Activated T-cell treated with anti-CD3 and anti-CD28 coated beads for 48 hours (primary cell): ENCODE measurements around the gene LOXL3.
A peak's percentile ranks its signal among the peaks of the same experiment; 100 is the strongest.

ENCODE experiments used
- DNase-seq: peaks from one replicate; pipeline ENCODE4 v3.0.0-alpha.2; 2020; ENCODE audit warnings: low read depth

LOXL3 gene

GRCh38 chr2:74526649-74527230 is 27.0 kb downstream of the LOXL3 start:
- DNase-seq, result no peak

- DNase-seq, result no peak
These were observed 27.8 kb downstream of the LOXL3 start, which contains the start of gene DQX1 for GRCh38 chr2:74525717-74526648. TSS of gene DQX1 (minus strand) at chr2:74526231. CDS start at chr2:74525729, 502 bp downstream.

GRCh38 chr2:74524955-74525716 is 28.6 kb downstream of the LOXL3 start:
- DNase-seq, result no peak

GRCh38 chr2:74524005-74524404 is 29.7 kb downstream of the LOXL3 start:
- DNase-seq, result no peak

- no peak for DNase-seq
These were observed 31.2 kb downstream of the LOXL3 start for GRCh38 chr2:74522516-74522915.

GRCh38 chr2:74516650-74517049 is 37.1 kb downstream of the LOXL3 start:
- DNase-seq, result no peak

- peak; percentile 71 for DNase-seq
These were observed 37.6 kb downstream of the LOXL3 start for GRCh38 chr2:74515981-74516633.

GRCh38 chr2:74515271-74515980 is 38.3 kb downstream of the LOXL3 start:
- DNase-seq, result no peak

- DNase-seq, result no peak
These were observed 39.1 kb downstream of the LOXL3 start, which contains the start of gene TLX2 for GRCh38 chr2:74514368-74515270. TSS of gene TLX2 (plus strand) at chr2:74514450. CDS start at chr2:74514807, 357 bp downstream.

GRCh38 chr2:74513605-74514367 is 40.0 kb downstream of the LOXL3 start:
- DNase-seq, result no peak

GRCh38 chr2:74512744-74513604 is 40.8 kb downstream of the LOXL3 start:
- no peak for DNase-seq

GRCh38 chr2:74511104-74511989 is 42.4 kb downstream of the LOXL3 start:
- DNase-seq, result no peak

- no peak for DNase-seq
These were observed 43.5 kb downstream of the LOXL3 start for GRCh38 chr2:74510272-74510671.

GRCh38 chr2:74507926-74508520 is 45.7 kb downstream of the LOXL3 start:
- no peak for DNase-seq

GRCh38 chr2:74507145-74507925 is 46.4 kb downstream of the LOXL3 start, which contains the start of gene PCGF1:
TSS of gene PCGF1 (minus strand) at chr2:74507695. CDS start at chr2:74507668, 27 bp downstream.
- peak; percentile 96 for DNase-seq
